Panc1 (cell line): ENCODE data around the gene TRPM5. TPM values are rescaled to one million over a fixed set of nuclear protein-coding genes. Genes with fewer than 3 reads are reported as not detected.

Experiments used
- ATAC-seq: fragments of 200-7000 bp; cut with Tn5 transposase; 2 replicates; pipeline ENCODE4 v1.9.1; 2020; ENCODE audit warnings: mild to moderate bottlenecking, moderate library complexity
- BruUV-seq: library from RNA; stranded (reverse); fragments of 400-500 nt; replicated peaks from 2 replicates; lab custom pipeline; 2021; lab: Mats Ljungman, UMichigan
- CTCF ChIA-PET: fragments of 300-600 bp; sonication (Branson Sonifier 250); formaldehyde crosslinking; loops from one replicate; lab custom pipeline; 2022; ENCODE audit warnings: antibody characterized with exemption; lab: Charles Lee
- POLR2A ChIA-PET: fragments of 300-600 bp; sonication (Branson Sonifier 250); formaldehyde crosslinking; loops from one replicate; lab custom pipeline; 2022; ENCODE audit warnings: antibody characterized with exemption; lab: Charles Lee
- DNase-seq: peaks from one replicate; pipeline ENCODE4 v3.0.0-alpha.2; 2010; ENCODE audit warnings: low read depth, low spot score
- H3K27ac ChIP-seq: 2 replicates; pipeline ENCODE4 v1.5.1; 2011; ENCODE audit warnings: mild to moderate bottlenecking, low read length, inconsistent platforms
- H3K27me3 ChIP-seq: fragments of 200-500 bp; sonication (Bioruptor generic); 2 replicates; pipeline ENCODE4 v1.6.0; 2014; ENCODE audit warnings: low read length, inconsistent platforms; ENCODE audit not compliant: control insufficient read depth, insufficient read depth
- H3K36me3 ChIP-seq: fragments of 200-500 bp; sonication (Bioruptor generic); 2 replicates; pipeline ENCODE4 v1.5.1; 2014; ENCODE audit warnings: inconsistent platforms, mild to moderate bottlenecking, low read length, moderate library complexity; ENCODE audit not compliant: control insufficient read depth, insufficient read depth
- H3K4me1 ChIP-seq: 2 replicates; pipeline ENCODE4 v1.5.1; 2011; ENCODE audit warnings: inconsistent platforms, mild to moderate bottlenecking, low read length, moderate library complexity; ENCODE audit not compliant: control insufficient read depth, insufficient read depth
- H3K4me3 ChIP-seq, 2 experiments: 2 replicates each; pipeline ENCODE4 v1.5.1; 2011 to 2012; ENCODE audit warnings: low read depth in 2 of 2, low read length in 2 of 2, mild to moderate bottlenecking in 2 of 2, inconsistent platforms in 1 of 2, moderate library complexity in 1 of 2
- H3K9me3 ChIP-seq: fragments of 200-500 bp; sonication (Bioruptor generic); 2 replicates; pipeline ENCODE4 v1.5.1; 2014; ENCODE audit warnings: low read depth, mild to moderate bottlenecking, inconsistent platforms, low read length, moderate library complexity; ENCODE audit not compliant: control insufficient read depth, insufficient read depth
- CTCF ChIP-seq: fragments of 450-650 bp; IDR thresholded peaks from 2 replicates; pipeline ENCODE4 v1.5.1; 2017; ENCODE audit warnings: mild to moderate bottlenecking
- POLR2AphosphoS5 ChIP-seq: IDR thresholded peaks from 2 replicates; pipeline ENCODE4 v1.6.1; 2012; ENCODE audit warnings: mild to moderate bottlenecking, low read depth, low read length, moderate library complexity
- REST ChIP-seq, 2 experiments: IDR thresholded peaks; 2 replicates each; pipeline ENCODE4 v1.6.1; 2011 to 2012; ENCODE audit warnings: low read depth in 2 of 2, control low read depth in 1 of 2, low read length in 1 of 2, mild to moderate bottlenecking in 1 of 2, moderate library complexity in 1 of 2; ENCODE audit not compliant: insufficient read depth in 1 of 2
- SIN3A ChIP-seq: IDR thresholded peaks from 2 replicates; pipeline ENCODE4 v1.6.1; 2012; ENCODE audit warnings: low read depth, mild to moderate bottlenecking, low read length, moderate library complexity, borderline replicate concordance; ENCODE audit not compliant: insufficient read depth
- TCF7L2 ChIP-seq: IDR thresholded peaks from 2 replicates; pipeline ENCODE4 v1.6.1; 2011; ENCODE audit warnings: mild to moderate bottlenecking, low read depth, low read length, inconsistent platforms
- in situ Hi-C: cut with HindIII; loops from 2 replicates; pipeline ENCODE4 v1.10.0; 2016; ENCODE audit warnings: low sequenced_read_pairs, low pct_unique_long_range_greater_than_20kb
- intact Hi-C: fragments of 100-400 bp; cut with micrococcal nuclease; formaldehyde crosslinking; loops from one replicate; pipeline ENCODE4 v1.10.0; 2022; ENCODE audit not compliant: unreplicated experiment
- total RNA-seq: library from RNA; stranded (reverse); gene quantifications from one replicate; pipeline ENCODE4 v1.2.1, GENCODE V29; 2021; ENCODE audit not compliant: unreplicated experiment

TRPM5 gene
- total RNA-seq, 1 experiment from 2014 or later: 0.08 TPM

- TF ChIP-seq POLR2AphosphoS5 (no peak), CTCF (no peak), REST (IDR thresholded peaks at IDR 0.05; ENCODE audit: insufficient read depth in 1 of 2, low read depth in 2 of 2, low read length in 1 of 2) (no peak), TCF7L2 (no peak), SIN3A (no peak)
- no peaks in the 10 kb centered on the region for H3K36me3 ChIP-seq
- DNase-seq: no peak
- POLR2A ChIA-PET: no interaction called here
- ATAC-seq: no peak
- peaks cover 6% of the 10 kb centered on the region; the same call in 1 of the 2 replicates for H3K4me1 ChIP-seq
- intact Hi-C loops (loop anchor here (5.0 kb wide), 1 partner anchor 462 kb away; the partner anchor contains the start of gene CDKN1C), in situ Hi-C loops (no loop called here)
- no peak overlapping the region for H3K4me3 ChIP-seq
- CTCF ChIA-PET: no interaction called here
- no TSS peak for BruUV-seq
- H3K27ac ChIP-seq: no peak overlapping the region
- H3K9me3 ChIP-seq: no peaks in the 10 kb centered on the region
- no peaks in the 10 kb centered on the region for H3K27me3 ChIP-seq
Observed at GRCh38 chr11:2424811-2425495, 19.4 kb downstream of the TRPM5 start.

GRCh38 chr11:2423157-2424025 lies 20.9 kb downstream of the TRPM5 start:
- BruUV-seq: no TSS peak
- POLR2A ChIA-PET: no interaction called here
- H3K4me3 ChIP-seq: no peak overlapping the region
- CTCF ChIA-PET: interaction anchor here (0.6 to 6.3 kb wide), 3 partner anchors 118 to 436 kb away, joined by 3 to 102 read pairs (median 3); no protein-coding TSS in a partner anchor
- in situ Hi-C loops: no loop called here
- H3K4me1 ChIP-seq: peaks cover 7% of the 10 kb centered on the region; the same call in 1 of the 2 replicates
- TF ChIP-seq REST (IDR thresholded peaks at IDR 0.05; ENCODE audit: insufficient read depth in 1 of 2, low read depth in 2 of 2, low read length in 1 of 2): no peak
- no peak for TF ChIP-seq TCF7L2
- TF ChIP-seq SIN3A: no peak
- TF ChIP-seq POLR2AphosphoS5: no peak
- no peak for TF ChIP-seq CTCF
- no peaks in the 10 kb centered on the region for H3K9me3 ChIP-seq
- ATAC-seq (no peak), DNase-seq (no peak)
- no peak overlapping the region for H3K27ac ChIP-seq
- H3K36me3 ChIP-seq: no peaks in the 10 kb centered on the region
- H3K27me3 ChIP-seq: no peaks in the 10 kb centered on the region
- intact Hi-C loops: no loop called here
